Keratinocyte (primary cell): ENCODE data around the gene CTRB1.

Experiments
- CTCF ChIP-seq, 3 experiments: IDR thresholded peaks in 1 of 3; conservative IDR thresholded peaks in 1 of 3; optimal IDR thresholded peaks in 1 of 3; 2 replicates in 2 of 3; 3 replicates in 1 of 3; pipeline versions ENCODE3 to v1.5.1; 2011; ENCODE audit warnings: low read length in 3 of 3, mild to moderate bottlenecking in 3 of 3, moderate library complexity in 2 of 3, control low read depth in 1 of 3, inconsistent platforms in 1 of 3; ENCODE audit not compliant: insufficient read depth in 2 of 3; ENCODE audit errors: extremely low read depth in 1 of 3
- EZH2 ChIP-seq: IDR thresholded peaks from one replicate; pipeline ENCODE4 v1.6.1; 2012; ENCODE audit warnings: inconsistent platforms, mild to moderate bottlenecking, low read length, moderate library complexity

GRCh38 chr16:75251280-75252048, 32.7 kb downstream of the CTRB1 start, which contains the start of gene BCAR1:
- no peak for TF ChIP-seq CTCF (optimal IDR thresholded peaks at IDR 0.05 in 1 of 3, IDR thresholded peaks at IDR 0.05 in 1 of 3, conservative IDR thresholded peaks at IDR 0.05 in 1 of 3; ENCODE audit: extremely low read depth in 1 of 3, insufficient read depth in 2 of 3, low read length in 3 of 3)
- TF ChIP-seq EZH2, result no peak
